Measurements from ENCODE around the gene SLC20A1. TPM values are rescaled to one million over a fixed set of nuclear protein-coding genes. Genes with fewer than 3 reads are reported as not detected.

Gene SLC20A1
- total RNA-seq, 1 donor from 2014 or later, result 96.7 TPM

DNA sequence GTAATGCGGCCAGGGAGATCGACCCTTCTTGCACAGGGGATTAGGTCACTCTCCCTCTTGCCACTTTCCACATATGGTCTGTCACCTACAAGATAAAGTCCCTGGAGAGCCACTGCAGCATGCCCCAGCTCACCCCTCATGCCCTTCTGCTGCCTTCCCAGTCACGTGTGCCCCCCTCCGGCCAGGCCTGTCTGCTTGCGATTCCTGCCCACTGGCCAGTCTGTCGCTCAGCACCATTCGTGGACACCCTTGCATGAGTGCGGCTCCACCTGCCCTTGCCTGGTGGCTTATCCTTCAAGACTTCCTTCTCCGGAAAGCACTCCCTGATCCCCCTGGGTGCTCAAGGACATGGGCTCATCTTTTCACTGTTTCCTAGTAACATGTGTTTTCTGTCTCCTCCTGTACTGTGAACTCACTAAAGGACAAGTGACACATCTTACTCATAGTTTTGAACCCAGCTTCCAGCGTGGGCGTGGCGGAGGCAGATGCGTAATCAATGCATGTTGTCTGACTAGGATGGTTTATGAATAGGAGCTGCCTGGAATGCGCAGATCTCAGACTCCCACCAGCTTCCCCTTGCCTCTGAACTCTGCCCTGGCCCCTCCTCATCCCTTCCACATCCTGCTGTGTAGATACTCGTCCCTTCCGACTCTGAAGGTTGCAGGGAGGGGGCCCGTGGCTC lies 67.3 kb downstream of the SLC20A1 start:
- Histone ChIP-seq H3K27ac (ENCODE audit: low read depth, low read length) (peak overlapping the region; percentile 58), H3K27me3 (ENCODE audit: insufficient read depth, low read length) (peaks cover 3% of the 10 kb centered on the region), H3K9ac (ENCODE audit: low read length) (peak overlapping the region; percentile 57), H3K4me3 (ENCODE audit: insufficient read depth, low read depth, low read length) (no peak overlapping the region), H3K79me2 (ENCODE audit: insufficient read depth, low read length) (no peaks in the 10 kb centered on the region), H3K4me1 (ENCODE audit: insufficient read depth, low read length) (peaks cover 17% of the 10 kb centered on the region), H3K9me3 (ENCODE audit: insufficient read depth, low read depth, low read length) (no peaks in the 10 kb centered on the region), H4K20me1 (ENCODE audit: insufficient read depth, low read length) (no peaks in the 10 kb centered on the region), H3K4me2 (ENCODE audit: low read length) (peak overlapping the region; percentile 74), H3K36me3 (ENCODE audit: insufficient read depth, low read length) (no peaks in the 10 kb centered on the region), H2AFZ (ENCODE audit: low read depth, low read length) (peak overlapping the region; percentile 39)
- H3K9me3 Mint-ChIP-seq (ENCODE audit: unreplicated experiment), result peaks cover 5% of the 10 kb centered on the region
- DNase-seq (ENCODE audit: low read depth) (peak; percentile 72), FAIRE-seq (no peak)
- H3K36me3 Mint-ChIP-seq (ENCODE audit: low read depth, unreplicated experiment), result no peaks in the 10 kb centered on the region
- no peak overlapping the region for H3K27ac Mint-ChIP-seq (ENCODE audit: unreplicated experiment)
- H3K27me3 Mint-ChIP-seq (ENCODE audit: low read depth, unreplicated experiment), result peaks cover 44% of the 10 kb centered on the region
- peaks cover 7% of the 10 kb centered on the region for H3K4me1 Mint-ChIP-seq (ENCODE audit: low read depth, unreplicated experiment)
- TF ChIP-seq CTCF (IDR thresholded peaks at IDR 0.05; ENCODE audit: insufficient read depth, low read depth, low read length) (no peak), EZH2 (IDR thresholded peaks at IDR 0.05; ENCODE audit: insufficient read depth, low read length) (no peak)
- no peak overlapping the region for H3K4me3 Mint-ChIP-seq (ENCODE audit: unreplicated experiment)

Other genes starting within 250 kb of the SLC20A1 start
- gene RGPD8, start 212.3 kb upstream of the SLC20A1 start, total RNA-seq, result 9.6 and 11.6 TPM in 2 replicates
- gene TTL, start 163.8 kb upstream of the SLC20A1 start, total RNA-seq, result 51.6 and 58.1 TPM in 2 replicates
- gene POLR1B, start 103.5 kb upstream of the SLC20A1 start, total RNA-seq, result 21.0 and 26.8 TPM in 2 replicates
- 17.9 and 25.3 TPM in 2 replicates for gene CHCHD5, start 61.3 kb upstream of the SLC20A1 start, total RNA-seq
- not detected in 2 replicates for gene NT5DC4, start 75.1 kb downstream of the SLC20A1 start, total RNA-seq
- 0.96 and 2.1 TPM in 2 replicates for gene CKAP2L, start 118.7 kb downstream of the SLC20A1 start, total RNA-seq
- gene IL1A, start 138.6 kb downstream of the SLC20A1 start, total RNA-seq, result 0.31 and 0.43 TPM in 2 replicates
- not detected in 2 replicates for gene IL1B, start 190.8 kb downstream of the SLC20A1 start, total RNA-seq

All from astrocyte (in vitro differentiated cells and primary cell).